Measurements from ENCODE around the gene BAMBI.

The BAMBI gene

GRCh38 chr10:28678687-28679457 lies 1.6 kb downstream of the BAMBI start (continued):
- TF ChIP-seq SP3 (tag by site-specific recombination; IDR thresholded peaks at IDR 0.05) (peak; percentile 37; the same call in 1 of the 2 replicates), ZNF140 (tag by site-specific recombination; IDR thresholded peaks at IDR 0.05) (no peak), ZNF610 (tag by site-specific recombination; IDR thresholded peaks at IDR 0.05; ENCODE audit: borderline replicate concordance) (peak; percentile 56; the same call in 1 of the 2 replicates), ZNF112 (tag by site-specific recombination; IDR thresholded peaks at IDR 0.05) (no peak), ZNF16 (tag by site-specific recombination; IDR thresholded peaks at IDR 0.05; ENCODE audit: low read depth) (no peak), KLF8 (tag by site-specific recombination; IDR thresholded peaks at IDR 0.05) (peak; percentile 26; the same call in 1 of the 2 replicates), ZNF626 (tag by site-specific recombination; IDR thresholded peaks at IDR 0.05) (no peak), ZNF302 (tag by site-specific recombination; IDR thresholded peaks at IDR 0.05; ENCODE audit: low read depth) (no peak), PBX3 (CRISPR knock-in tag; IDR thresholded peaks at IDR 0.05) (no peak), ZNF600 (tag by site-specific recombination; IDR thresholded peaks at IDR 0.05) (peak; percentile 35), PRDM1 (tag by site-specific recombination; IDR thresholded peaks at IDR 0.05) (peak; percentile 83), ZXDB (tag by site-specific recombination; IDR thresholded peaks at IDR 0.05) (peak; percentile 89), HOXD13 (CRISPR knock-in tag; IDR thresholded peaks at IDR 0.05; ENCODE audit: borderline replicate concordance) (no peak), PRDM10 (tag by site-specific recombination; IDR thresholded peaks at IDR 0.05) (no peak), ZNF404 (tag by site-specific recombination; IDR thresholded peaks at IDR 0.05) (no peak), ZBTB10 (tag by site-specific recombination; IDR thresholded peaks at IDR 0.05) (no peak), ZNF423 (tag by site-specific recombination; IDR thresholded peaks at IDR 0.05) (no peak), BCL11B (tag by site-specific recombination; IDR thresholded peaks at IDR 0.05; ENCODE audit: low read depth) (no peak), REPIN1 (tag by site-specific recombination; IDR thresholded peaks at IDR 0.05; ENCODE audit: low read depth) (no peak), TCF7L2 (IDR thresholded peaks at IDR 0.05; ENCODE audit: borderline replicate concordance, low read depth, low read length) (peak; percentile 98), ZNF223 (tag by site-specific recombination; IDR thresholded peaks at IDR 0.05) (no peak), ZBTB26 (tag by site-specific recombination; optimal IDR thresholded peaks at IDR 0.05) (no peak), IKZF3 (tag by site-specific recombination; IDR thresholded peaks at IDR 0.05) (peak; percentile 95), ZNF768 (tag by site-specific recombination; IDR thresholded peaks at IDR 0.05) (no peak), ZNF654 (tag by site-specific recombination; IDR thresholded peaks at IDR 0.05; ENCODE audit: low read depth) (no peak), ZNF629 (tag by site-specific recombination; IDR thresholded peaks at IDR 0.05) (peak; percentile 90), ZNF433 (tag by site-specific recombination; IDR thresholded peaks at IDR 0.05; ENCODE audit: low read depth) (no peak), KLF17 (tag by site-specific recombination; IDR thresholded peaks at IDR 0.05) (peak; percentile 84), ZNF350 (tag by site-specific recombination; IDR thresholded peaks at IDR 0.05) (no peak)
